H9 (cell line): ENCODE data around the gene PNLIP. TPM values are rescaled to one million over a fixed set of nuclear protein-coding genes. Genes with fewer than 3 reads are reported as not detected.

Source experiments
- DNase-seq: peaks from one replicate; pipeline ENCODE4 v3.0.0-alpha.2; 2017
- H2AFZ ChIP-seq: one replicate; pipeline ENCODE4 v1.6.1; 2013; ENCODE audit warnings: mild to moderate bottlenecking, low read length, control low read depth, moderate library complexity
- H2AK5ac ChIP-seq: 2 replicates; pipeline ENCODE4 v1.6.1; 2013; ENCODE audit warnings: low read length, control low read depth, mixed read lengths; ENCODE audit not compliant: insufficient read length
- H2BK120ac ChIP-seq: one replicate; pipeline ENCODE4 v1.6.1; 2013; ENCODE audit warnings: low read depth, mild to moderate bottlenecking, low read length, control low read depth, inconsistent platforms; ENCODE audit not compliant: poor library complexity, severe bottlenecking
- H2BK12ac ChIP-seq: 2 replicates; pipeline ENCODE4 v1.6.1; 2013; ENCODE audit warnings: low read length, control low read depth, mixed read lengths, low read depth; ENCODE audit not compliant: insufficient read length
- H2BK15ac ChIP-seq: 2 replicates; pipeline ENCODE4 v1.6.1; 2013; ENCODE audit warnings: low read depth, low read length, control low read depth
- H2BK20ac ChIP-seq: one replicate; pipeline ENCODE4 v1.6.1; 2013; ENCODE audit warnings: low read depth, mild to moderate bottlenecking, low read length, control low read depth, inconsistent platforms; ENCODE audit not compliant: poor library complexity, severe bottlenecking
- H2BK5ac ChIP-seq: 2 replicates; pipeline ENCODE4 v1.6.1; 2013; ENCODE audit warnings: low read length, control low read depth, mixed read lengths; ENCODE audit not compliant: insufficient read length
- H3K14ac ChIP-seq: 2 replicates; pipeline ENCODE4 v1.6.1; 2013; ENCODE audit warnings: low read length, control low read depth; ENCODE audit not compliant: insufficient read depth
- H3K18ac ChIP-seq: 2 replicates; pipeline ENCODE4 v1.6.1; 2013; ENCODE audit warnings: low read depth, mild to moderate bottlenecking, mixed read lengths, low read length, control low read depth; ENCODE audit not compliant: insufficient read length
- H3K23ac ChIP-seq: 2 replicates; pipeline ENCODE4 v1.6.1; 2013; ENCODE audit warnings: low read length, control low read depth, mixed read lengths, low read depth; ENCODE audit not compliant: insufficient read length
- H3K23me2 ChIP-seq: 2 replicates; pipeline ENCODE4 v1.6.1; 2013; ENCODE audit warnings: low read depth, mild to moderate bottlenecking, mixed read lengths, low read length, control low read depth; ENCODE audit not compliant: insufficient read length, poor library complexity, severe bottlenecking
- H3K27ac ChIP-seq: 2 replicates; pipeline ENCODE4 v1.5.1; 2013; ENCODE audit warnings: low read length, control low read depth, mixed read lengths, low read depth; ENCODE audit not compliant: insufficient read length
- H3K27me3 ChIP-seq: 2 replicates; pipeline ENCODE4 v1.6.1; 2013; ENCODE audit warnings: low read length, control low read depth, inconsistent platforms; ENCODE audit not compliant: insufficient read depth
- H3K4ac ChIP-seq: 2 replicates; pipeline ENCODE4 v1.6.1; 2013; ENCODE audit warnings: low read depth, mild to moderate bottlenecking, control low read depth, inconsistent platforms, low read length, moderate library complexity
- H3K4me1 ChIP-seq: 2 replicates; pipeline ENCODE4 v1.6.1; 2013; ENCODE audit warnings: low read length, control low read depth, inconsistent platforms; ENCODE audit not compliant: insufficient read depth
- H3K4me2 ChIP-seq: 2 replicates; pipeline ENCODE4 v1.6.1; 2013; ENCODE audit warnings: low read length, control low read depth, mixed read lengths; ENCODE audit not compliant: insufficient read length, insufficient read depth
- H3K56ac ChIP-seq: 2 replicates; pipeline ENCODE4 v1.6.1; 2013; ENCODE audit warnings: low read depth, mild to moderate bottlenecking, mixed read lengths, low read length, control low read depth; ENCODE audit not compliant: insufficient read length
- H3K79me1 ChIP-seq: 2 replicates; pipeline ENCODE4 v1.6.1; 2013; ENCODE audit warnings: low read depth, mild to moderate bottlenecking, moderate library complexity, low read length, control low read depth, inconsistent platforms; ENCODE audit not compliant: insufficient read depth, poor library complexity, severe bottlenecking
- H3K79me2 ChIP-seq: 2 replicates; pipeline ENCODE4 v1.6.1; 2013; ENCODE audit warnings: low read length, control low read depth, inconsistent platforms; ENCODE audit not compliant: insufficient read depth
- H3K9ac ChIP-seq: 2 replicates; pipeline ENCODE4 v1.6.1; 2013; ENCODE audit warnings: low read length, control low read depth, mixed read lengths; ENCODE audit not compliant: insufficient read length; ENCODE audit errors: extremely low read depth
- H3K9me3 ChIP-seq: one replicate; pipeline ENCODE4 v1.6.1; 2013; ENCODE audit warnings: low read depth, low read length, inconsistent platforms; ENCODE audit not compliant: control insufficient read depth
- H3T11ph ChIP-seq: one replicate; pipeline ENCODE4 v1.6.1; 2013; ENCODE audit warnings: mild to moderate bottlenecking, low read length, control low read depth, inconsistent platforms
- H4K20me1 ChIP-seq: one replicate; pipeline ENCODE4 v1.6.1; 2013; ENCODE audit not compliant: control insufficient read depth, insufficient read length, insufficient read depth
- H4K5ac ChIP-seq: 2 replicates; pipeline ENCODE4 v1.6.1; 2013; ENCODE audit warnings: low read depth, mild to moderate bottlenecking, mixed read lengths, low read length, control low read depth; ENCODE audit not compliant: insufficient read length
- H4K8ac ChIP-seq: replicated peaks from 2 replicates; pipeline ENCODE4 v1.6.1; 2013; ENCODE audit warnings: low read length, control low read depth, mixed read lengths, low read depth; ENCODE audit not compliant: insufficient read length
- H4K91ac ChIP-seq: 2 replicates; pipeline ENCODE4 v1.6.1; 2013; ENCODE audit warnings: low read depth, mild to moderate bottlenecking, moderate library complexity, mixed read lengths, low read length, control low read depth; ENCODE audit not compliant: insufficient read length
- H3K27ac Mint-ChIP-seq, 3 experiments: 2 replicates in 2 of 3; 3 replicates in 1 of 3; pipeline ENCODE4 v1.8.0; 2020 to 2021; ENCODE audit warnings: mixed read lengths in 3 of 3, mild to moderate bottlenecking in 1 of 3, moderate library complexity in 1 of 3
- H3K27me3 Mint-ChIP-seq: 2 replicates; pipeline ENCODE4 v1.8.0; 2021; ENCODE audit warnings: low read depth, mild to moderate bottlenecking, moderate library complexity, mixed read lengths
- H3K36me3 Mint-ChIP-seq, 3 experiments: 2 replicates in 2 of 3; 3 replicates in 1 of 3; pipeline ENCODE4 v1.8.0; 2020 to 2021; ENCODE audit warnings: low read depth in 3 of 3, mixed read lengths in 3 of 3; ENCODE audit not compliant: insufficient read depth in 1 of 3
- H3K4me1 Mint-ChIP-seq, 2 experiments: 2 replicates each; pipeline ENCODE4 v1.8.0; 2020; ENCODE audit warnings: mixed read lengths in 2 of 2
- H3K4me3 Mint-ChIP-seq, 2 experiments: 2 replicates in 1 of 2; 3 replicates in 1 of 2; pipeline ENCODE4 v1.8.0; 2020 to 2021; ENCODE audit warnings: mild to moderate bottlenecking in 2 of 2, mixed read lengths in 2 of 2, moderate library complexity in 1 of 2
- H3K9me3 Mint-ChIP-seq, 2 experiments: 2 replicates in 1 of 2; 3 replicates in 1 of 2; pipeline ENCODE4 v1.8.0; 2020; ENCODE audit warnings: mild to moderate bottlenecking in 2 of 2, mixed read lengths in 2 of 2, moderate library complexity in 1 of 2
- WGBS: extraction: QIAGEN DNeasy Blood & Tissue Kit; methylation state at CpG from one replicate; pipeline ENCODE4 v1.1.7; 2013; ENCODE audit warnings: missing lambda C conversion rate, low lambda C conversion rate, mixed read lengths; ENCODE audit not compliant: insufficient read length; ENCODE audit errors: extremely low coverage; 5-methylcytosine and 5-hydroxymethylcytosine counted together
- total RNA-seq: library from RNA; stranded (reverse); gene quantifications from 2 replicates; pipeline ENCODE4 v1.2.1, GENCODE V29; 2021
- TF ChIP-seq, protein P1 (sequence below): fragments of 200-600 bp; sonication (generic); conservative IDR thresholded peaks from 3 replicates; pipeline ENCODE4 v1.8.0; 2021; ENCODE audit warnings: antibody characterized with exemption, mild to moderate bottlenecking

Gene PNLIP
- total RNA-seq, 1 experiment from 2014 or later: not detected

DNA sequence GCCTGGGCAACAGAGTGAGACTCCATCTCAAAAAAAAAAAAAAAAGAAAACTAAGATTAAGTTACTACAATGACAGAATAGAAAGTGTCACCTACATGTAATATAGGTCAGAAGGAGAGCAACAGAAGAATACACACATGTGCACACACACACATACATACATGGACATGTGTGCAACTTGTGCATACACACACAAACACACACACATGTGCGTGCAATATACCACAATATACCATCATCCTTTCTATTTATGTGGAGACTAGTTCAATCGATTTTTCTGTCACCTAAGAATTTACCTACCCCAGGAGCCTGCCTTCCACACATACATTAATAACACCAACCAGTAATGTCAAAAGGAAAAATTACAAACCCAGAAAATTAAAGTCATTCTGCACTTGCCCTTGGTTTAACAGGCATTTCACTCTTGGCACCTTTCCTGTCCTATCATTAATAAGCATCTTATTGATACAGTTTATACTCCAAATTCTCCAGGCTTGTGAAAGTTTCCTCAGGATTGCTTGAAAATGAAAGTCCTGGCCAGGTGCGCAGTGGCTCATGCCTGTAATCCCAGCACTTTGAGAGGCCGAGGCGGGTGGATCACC is 47.5 kb downstream of the PNLIP start:
- no peak overlapping the region for H3K23ac ChIP-seq
- H3K23me2 ChIP-seq: no peaks in the 10 kb centered on the region
- no peak overlapping the region for H4K8ac ChIP-seq
- no peak overlapping the region for H2BK12ac ChIP-seq
- no peaks in the 10 kb centered on the region for H3K4me1 ChIP-seq
- H2BK20ac ChIP-seq: no peak overlapping the region
- no peaks in the 10 kb centered on the region for H3K79me1 ChIP-seq
- no peak overlapping the region for H2AK5ac ChIP-seq
- no peak overlapping the region for H4K91ac ChIP-seq
- Mint-ChIP-seq H3K9me3 (no peaks in the 10 kb centered on the region; a peak in 1 of 5 replicates), H3K27ac (no peak overlapping the region), H3K27me3 (peaks cover 2% of the 10 kb centered on the region), H3K4me1 (peaks cover 6 to 7% of the 10 kb centered on the region in 2 experiments), H3K4me3 (no peak overlapping the region), H3K36me3 (no peaks in the 10 kb centered on the region)
- H3T11ph ChIP-seq: no peak overlapping the region
- no peak overlapping the region for H2BK5ac ChIP-seq
- no peak overlapping the region for H3K56ac ChIP-seq
- H3K4ac ChIP-seq: no peak overlapping the region
- no peak overlapping the region for H3K27ac ChIP-seq
- H3K4me2 ChIP-seq: no peak overlapping the region
- no peak overlapping the region for H3K18ac ChIP-seq
- no CpG with 5 or more reads among the region's 5 CpGs for WGBS
- no peak overlapping the region for H4K5ac ChIP-seq
- H3K79me2 ChIP-seq: no peaks in the 10 kb centered on the region
- H3K9me3 ChIP-seq: no peaks in the 10 kb centered on the region
- no peak overlapping the region for H3K14ac ChIP-seq
- no peaks in the 10 kb centered on the region for H4K20me1 ChIP-seq
- no peak overlapping the region for H3K9ac ChIP-seq
- H3K27me3 ChIP-seq: no peaks in the 10 kb centered on the region
- H2BK15ac ChIP-seq: no peak overlapping the region
- no peak overlapping the region for H2BK120ac ChIP-seq
- TF ChIP-seq, protein P1, sequence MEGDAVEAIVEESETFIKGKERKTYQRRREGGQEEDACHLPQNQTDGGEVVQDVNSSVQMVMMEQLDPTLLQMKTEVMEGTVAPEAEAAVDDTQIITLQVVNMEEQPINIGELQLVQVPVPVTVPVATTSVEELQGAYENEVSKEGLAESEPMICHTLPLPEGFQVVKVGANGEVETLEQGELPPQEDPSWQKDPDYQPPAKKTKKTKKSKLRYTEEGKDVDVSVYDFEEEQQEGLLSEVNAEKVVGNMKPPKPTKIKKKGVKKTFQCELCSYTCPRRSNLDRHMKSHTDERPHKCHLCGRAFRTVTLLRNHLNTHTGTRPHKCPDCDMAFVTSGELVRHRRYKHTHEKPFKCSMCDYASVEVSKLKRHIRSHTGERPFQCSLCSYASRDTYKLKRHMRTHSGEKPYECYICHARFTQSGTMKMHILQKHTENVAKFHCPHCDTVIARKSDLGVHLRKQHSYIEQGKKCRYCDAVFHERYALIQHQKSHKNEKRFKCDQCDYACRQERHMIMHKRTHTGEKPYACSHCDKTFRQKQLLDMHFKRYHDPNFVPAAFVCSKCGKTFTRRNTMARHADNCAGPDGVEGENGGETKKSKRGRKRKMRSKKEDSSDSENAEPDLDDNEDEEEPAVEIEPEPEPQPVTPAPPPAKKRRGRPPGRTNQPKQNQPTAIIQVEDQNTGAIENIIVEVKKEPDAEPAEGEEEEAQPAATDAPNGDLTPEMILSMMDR: no peak
- no peak overlapping the region for H2AFZ ChIP-seq
- no peak for DNase-seq
